ENCODE data around the gene PAM.

DNA sequence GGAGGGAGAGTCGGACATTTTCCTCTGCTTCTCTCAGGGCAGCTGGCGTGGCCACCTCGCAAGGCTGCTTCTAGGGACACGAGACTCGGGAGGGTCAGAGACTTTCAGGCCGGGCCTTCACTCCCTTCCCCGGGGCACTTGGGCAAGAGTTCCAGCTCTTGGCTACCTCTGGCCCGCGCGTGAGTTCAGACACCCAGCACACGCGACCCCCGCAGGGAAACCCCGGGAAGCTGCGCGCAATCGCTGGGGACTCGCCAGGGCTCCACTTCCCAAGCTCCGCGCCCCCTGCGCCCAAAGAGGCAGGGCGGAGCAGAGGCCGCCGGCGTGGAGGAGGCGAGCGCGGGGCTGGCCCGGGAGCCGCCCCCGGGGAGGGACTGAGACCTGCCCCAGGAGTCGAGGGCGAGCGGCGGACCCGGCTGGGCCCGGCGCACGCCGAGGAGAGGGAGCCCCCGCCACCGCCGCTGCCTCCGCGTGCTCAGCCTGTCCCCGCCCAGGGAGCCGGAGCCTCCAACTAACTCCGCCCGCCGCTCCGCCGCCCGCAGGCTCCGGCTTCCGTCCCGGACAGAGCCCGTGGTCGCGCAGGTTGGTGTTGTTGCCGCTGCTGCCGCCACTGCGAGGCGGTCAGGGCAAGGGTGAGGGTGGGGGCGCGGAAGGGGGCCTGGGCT is at the start of gene PAM:
- no peak for TF ChIP-seq ZNF274 (IDR thresholded peaks at IDR 0.05; ENCODE audit: low read depth, low read length)
- TF ChIP-seq YY1 (IDR thresholded peaks at IDR 0.05; ENCODE audit: insufficient read depth, insufficient read length): no peak
- no peak for TF ChIP-seq SUZ12 (IDR thresholded peaks at IDR 0.05; ENCODE audit: extremely low read depth, insufficient read depth, insufficient read length)
